Measurements from ENCODE around the gene IQSEC2. TPM values are rescaled to one million over a fixed set of nuclear protein-coding genes. Genes with fewer than 3 reads are reported as not detected.

Gene IQSEC2
- total and polyA plus RNA-seq, 9 of the 15 experiments (the other 6 are each of a cell fraction or from before 2014, with no cell fraction given), result 2.7 to 41.8 (median 20.1) TPM

- TF ChIP-seq ZNF655 (CRISPR knock-in tag; IDR thresholded peaks at IDR 0.05), result no peak
- TF ChIP-seq AFF4 (CRISPR knock-in tag; IDR thresholded peaks at IDR 0.05), result no peak
- peak; percentile 74 for TF ChIP-seq EP300 (IDR thresholded peaks at IDR 0.05; ENCODE audit: low read length)
- TF ChIP-seq ZNF174 (CRISPR knock-in tag; IDR thresholded peaks at IDR 0.05), result no peak
- TF ChIP-seq ZNF165 (CRISPR knock-in tag; IDR thresholded peaks at IDR 0.05; ENCODE audit: borderline replicate concordance), result no peak
- TF ChIP-seq KAT2B (IDR thresholded peaks at IDR 0.05; ENCODE audit: low read depth, low read length), result no peak
- no peak for TF ChIP-seq ZFX (CRISPR knock-in tag; IDR thresholded peaks at IDR 0.05)
- peak; percentile 60 for TF ChIP-seq RBM25 (IDR thresholded peaks at IDR 0.05; ENCODE audit: low read depth, low read length, severe bottlenecking)
- TF ChIP-seq ZNF277 (CRISPR knock-in tag; IDR thresholded peaks at IDR 0.05; ENCODE audit: borderline replicate concordance), result no peak
- no peak for TF ChIP-seq CBFB (CRISPR knock-in tag; IDR thresholded peaks at IDR 0.05)
- no peak for TF ChIP-seq NFXL1 (CRISPR knock-in tag; IDR thresholded peaks at IDR 0.05)
- peak; percentile 95 for TF ChIP-seq CEBPG (CRISPR knock-in tag; IDR thresholded peaks at IDR 0.05)
- TF ChIP-seq CEBPG (tag; conservative IDR thresholded peaks at IDR 0.05 in 1 of 2, IDR thresholded peaks at IDR 0.05 in 1 of 2), result peak; percentile 82 to 97
- no peak for TF ChIP-seq MBD1 (CRISPR knock-in tag; IDR thresholded peaks at IDR 0.05)
- TF ChIP-seq ZEB2 (IDR thresholded peaks at IDR 0.05), result peak; percentile 86
- TF ChIP-seq PTTG1 (tag; IDR thresholded peaks at IDR 0.05; ENCODE audit: low read depth), result no peak
- TF ChIP-seq HNRNPK (IDR thresholded peaks at IDR 0.05; ENCODE audit: low read depth, low read length, poor library complexity, severe bottlenecking), result no peak
Measured at GRCh38 chrX:53253293-53254020, 27.9 kb downstream of the IQSEC2 start (continued).

Measured in K562 (cell line).